Thoracic aorta (tissue), 2 donors: ENCODE data around the gene KXD1. TPM values are rescaled to one million over a fixed set of nuclear protein-coding genes. Genes with fewer than 3 reads are reported as not detected.
"Not testable (repeated sequence)": the region's sequence is repeated elsewhere in the genome, so short reads cannot be mapped to it uniquely, and the experiment has no call there.

Experiments
- ATAC-seq: fragments of 150-250 bp; one replicate; pipeline ENCODE4 v1.8.0; 2017; ENCODE audit warnings: low read depth; ENCODE audit not compliant: insufficient number of reproducible peaks, low FRiP score
- DNase-seq: peaks from one replicate; pipeline ENCODE4 v3.0.0-alpha.2; 2020; ENCODE audit warnings: low spot score
- H3K27ac ChIP-seq, 2 donors: fragments of 200-600 bp; sonication (generic); 1 replicate in 1 of 2; 2 replicates in 1 of 2; pipeline ENCODE4 v1.5.1; 2016; ENCODE audit warnings: mild to moderate bottlenecking in 2 of 2, moderate library complexity in 2 of 2
- H3K27me3 ChIP-seq: fragments of 200-600 bp; sonication (generic); replicated peaks from 2 replicates; pipeline ENCODE4 v1.6.0; 2016; ENCODE audit warnings: mild to moderate bottlenecking; ENCODE audit not compliant: insufficient read depth
- H3K36me3 ChIP-seq: fragments of 200-600 bp; sonication (generic); one replicate; pipeline ENCODE4 v1.5.1; 2016
- H3K4me1 ChIP-seq, 2 donors: fragments of 200-600 bp; sonication (generic); 1 replicate in 1 of 2; 2 replicates in 1 of 2; pipeline versions ENCODE4 v1.5.1 to v1.6.0; 2016; ENCODE audit warnings: low read depth in 2 of 2, mild to moderate bottlenecking in 1 of 2; ENCODE audit not compliant: control insufficient read depth in 1 of 2
- H3K4me3 ChIP-seq: fragments of 200-600 bp; sonication (generic); 2 replicates; pipeline ENCODE4 v1.5.1; 2016; ENCODE audit warnings: mild to moderate bottlenecking
- H3K9me3 ChIP-seq: fragments of 200-600 bp; sonication (generic); 2 replicates; pipeline ENCODE4 v1.5.1; 2016
- total RNA-seq, 2 donors: library from RNA; depleted of rRNA; stranded (reverse); fragments of >200 nt; gene quantifications; one replicate each; pipeline versions ENCODE4 v1.1.0 to v1.2.3, GENCODE V29; 2016
- TF ChIP-seq, protein P1 (sequence below): fragments of 200-600 bp; sonication (generic); IDR thresholded peaks from one replicate; pipeline ENCODE4 v1.5.1; 2019; ENCODE audit warnings: antibody characterized with exemption

The KXD1 gene
- total RNA-seq, 2 donors from 2014 or later = 99.6 to 174 TPM

DNA sequence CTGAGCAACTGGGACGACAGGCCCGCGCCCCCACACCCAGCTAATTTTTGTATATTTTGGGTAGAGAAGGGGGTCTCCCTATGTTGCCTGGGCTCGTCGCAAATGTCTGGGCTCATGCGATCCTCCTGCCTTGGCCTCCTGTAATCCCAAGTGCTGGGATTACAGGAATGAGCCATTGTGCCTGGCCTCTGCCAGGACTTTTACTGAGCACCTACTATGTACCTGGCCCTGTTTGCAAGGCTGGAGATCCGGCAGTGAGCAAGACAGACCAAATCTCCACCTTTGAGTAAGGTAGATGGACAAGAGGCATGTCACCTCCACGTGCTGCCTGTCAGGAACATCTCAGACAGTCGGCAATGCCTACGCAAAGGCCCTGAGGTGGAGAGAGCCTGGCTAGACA lies 21.2 kb upstream of the KXD1 start:
- Histone ChIP-seq H3K27me3 (no peaks in the 10 kb centered on the region), H3K4me1 (peaks cover 0 to 4% of the 10 kb centered on the region in 2 donors), H3K9me3 (no peaks in the 10 kb centered on the region), H3K36me3 (peaks cover 57% of the 10 kb centered on the region), H3K4me3 (no peak overlapping the region), H3K27ac (no peak overlapping the region)
- ATAC-seq = no peak
- no peak for DNase-seq
- TF ChIP-seq, protein P1, sequence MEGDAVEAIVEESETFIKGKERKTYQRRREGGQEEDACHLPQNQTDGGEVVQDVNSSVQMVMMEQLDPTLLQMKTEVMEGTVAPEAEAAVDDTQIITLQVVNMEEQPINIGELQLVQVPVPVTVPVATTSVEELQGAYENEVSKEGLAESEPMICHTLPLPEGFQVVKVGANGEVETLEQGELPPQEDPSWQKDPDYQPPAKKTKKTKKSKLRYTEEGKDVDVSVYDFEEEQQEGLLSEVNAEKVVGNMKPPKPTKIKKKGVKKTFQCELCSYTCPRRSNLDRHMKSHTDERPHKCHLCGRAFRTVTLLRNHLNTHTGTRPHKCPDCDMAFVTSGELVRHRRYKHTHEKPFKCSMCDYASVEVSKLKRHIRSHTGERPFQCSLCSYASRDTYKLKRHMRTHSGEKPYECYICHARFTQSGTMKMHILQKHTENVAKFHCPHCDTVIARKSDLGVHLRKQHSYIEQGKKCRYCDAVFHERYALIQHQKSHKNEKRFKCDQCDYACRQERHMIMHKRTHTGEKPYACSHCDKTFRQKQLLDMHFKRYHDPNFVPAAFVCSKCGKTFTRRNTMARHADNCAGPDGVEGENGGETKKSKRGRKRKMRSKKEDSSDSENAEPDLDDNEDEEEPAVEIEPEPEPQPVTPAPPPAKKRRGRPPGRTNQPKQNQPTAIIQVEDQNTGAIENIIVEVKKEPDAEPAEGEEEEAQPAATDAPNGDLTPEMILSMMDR = no peak

DNA sequence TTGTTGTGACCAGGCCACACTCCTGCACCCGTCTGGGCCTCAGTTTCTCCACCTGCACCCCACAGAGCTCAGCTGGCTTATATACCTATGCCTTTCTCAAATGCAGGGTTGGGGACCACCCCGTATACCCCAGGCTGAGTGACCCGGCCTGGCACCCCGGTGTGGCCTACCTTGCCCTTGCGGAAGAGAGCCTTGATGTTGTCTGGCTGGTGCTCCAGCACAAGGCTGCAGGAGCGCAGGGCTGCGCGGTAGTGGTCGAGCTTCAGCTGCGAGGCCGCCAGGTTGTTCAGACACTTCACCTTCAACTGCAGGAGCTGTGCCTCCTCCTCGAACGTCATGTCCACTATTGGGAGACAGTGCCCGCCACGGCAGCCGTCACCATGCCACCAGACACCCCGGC lies 20.2 kb upstream of the KXD1 start:
- Histone ChIP-seq H3K36me3 (peaks cover 51% of the 10 kb centered on the region), H3K4me3 (no peak overlapping the region), H3K4me1 (peaks cover 10 to 14% of the 10 kb centered on the region in 2 donors), H3K27me3 (no peaks in the 10 kb centered on the region), H3K27ac (no peak overlapping the region), H3K9me3 (no peaks in the 10 kb centered on the region)
- DNase-seq = no peak
- ATAC-seq = no peak
- TF ChIP-seq, protein P1 = no peak

DNA sequence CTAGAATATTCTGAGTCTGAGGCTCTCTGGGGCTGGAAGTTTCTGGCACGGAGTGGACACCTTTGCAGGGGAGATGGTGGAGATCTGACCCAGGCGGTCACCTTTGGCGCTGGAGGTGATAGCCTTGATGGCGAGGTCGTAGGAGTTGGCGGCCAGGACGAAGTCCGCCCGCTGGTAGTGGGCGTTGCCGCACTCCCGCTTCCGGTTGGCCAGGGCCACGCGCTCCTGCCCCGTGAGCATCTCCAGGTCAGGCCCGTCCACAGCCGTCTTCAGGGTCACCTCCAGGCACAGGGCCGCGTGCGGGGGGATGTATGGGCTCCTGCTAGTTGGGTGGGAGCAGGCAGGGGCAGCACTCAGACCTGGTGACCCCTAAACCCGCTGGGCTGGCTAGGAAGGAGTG lies 19.6 kb upstream of the KXD1 start:
- Histone ChIP-seq H3K36me3 (peaks cover 44% of the 10 kb centered on the region), H3K9me3 (no peaks in the 10 kb centered on the region), H3K27ac (no peak overlapping the region), H3K4me1 (peaks cover 11 to 15% of the 10 kb centered on the region in 2 donors), H3K27me3 (no peaks in the 10 kb centered on the region), H3K4me3 (no peak overlapping the region)
- no peak for ATAC-seq
- DNase-seq = no peak
- TF ChIP-seq, protein P1 = no peak

DNA sequence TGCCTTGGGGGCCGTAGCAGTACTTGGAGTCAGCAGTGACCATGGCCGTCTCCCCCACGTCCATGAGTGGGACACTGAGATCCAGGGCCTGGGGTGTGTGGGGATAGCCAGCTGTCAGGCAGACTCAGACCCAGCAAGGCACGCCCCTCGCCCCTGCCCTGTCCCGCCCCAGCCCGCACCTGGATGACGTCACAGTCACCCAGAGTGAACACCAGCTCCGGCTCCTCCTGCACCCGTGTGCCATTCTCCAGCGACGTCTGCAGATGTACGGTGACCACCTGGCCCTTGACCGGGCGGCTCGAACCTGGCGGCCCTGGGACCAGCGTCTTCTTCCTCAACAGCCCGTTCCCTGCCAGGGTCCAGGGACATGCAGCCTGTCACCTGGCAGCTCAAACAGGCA lies 18.3 kb upstream of the KXD1 start:
- no peaks in the 10 kb centered on the region for H3K9me3 ChIP-seq
- no peaks in the 10 kb centered on the region for H3K27me3 ChIP-seq
- TF ChIP-seq, protein P1 = no peak
- peaks cover 11 to 20% of the 10 kb centered on the region in 2 donors for H3K4me1 ChIP-seq
- ATAC-seq = no peak
- H3K36me3 ChIP-seq = peaks cover 40% of the 10 kb centered on the region
- DNase-seq = no peak
- no peak overlapping the region for H3K4me3 ChIP-seq
- H3K27ac ChIP-seq = no peak overlapping the region

DNA sequence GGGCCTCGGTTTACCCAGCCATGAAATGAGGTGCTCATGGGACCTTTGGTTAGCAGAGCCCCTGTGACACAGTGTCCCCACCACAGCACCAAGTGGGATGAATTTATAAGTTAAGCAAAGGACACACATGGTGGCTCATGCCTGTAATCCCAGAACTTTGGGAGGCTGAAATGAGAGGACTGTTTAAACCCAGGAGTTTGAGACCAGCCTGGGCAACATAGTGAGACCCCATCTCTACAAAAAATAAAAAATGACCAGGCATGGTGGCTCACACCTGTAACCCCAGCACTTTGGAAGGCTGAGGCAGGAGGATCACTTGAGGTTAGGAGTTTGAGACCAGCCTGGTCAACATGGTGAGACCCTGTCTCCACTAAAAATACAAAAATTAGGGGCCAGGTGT lies 17.5 kb upstream of the KXD1 start:
- H3K27me3 ChIP-seq, H3K4me3 ChIP-seq, H3K9me3 ChIP-seq, ATAC-seq, H3K27ac ChIP-seq, DNase-seq: not testable (repeated sequence)
- Histone ChIP-seq H3K36me3 (peaks cover 40% of the 10 kb centered on the region), H3K4me1 (peaks cover 11 to 20% of the 10 kb centered on the region in 2 donors)
